SK-N-SH (cell line): ENCODE results near the gene PLD4. TPM values are rescaled to one million over a fixed set of nuclear protein-coding genes. Genes with fewer than 3 reads are reported as not detected.
A peak's percentile ranks its signal among the peaks of the same experiment; 100 is the strongest.

Experiments used
- CTCF ChIA-PET: fragments of 300-600, 350-600 bp; formaldehyde crosslinking; extraction: SDS; loops from one replicate; lab custom pipeline; 2021; lab: Yijun Ruan, JAX
- POLR2A ChIA-PET: fragments of 350-600 bp; sonication (Branson Sonifier 250); formaldehyde crosslinking; extraction: SDS; loops from one replicate; lab custom pipeline; 2020; ENCODE audit warnings: antibody characterized with exemption, inconsistent platforms; lab: Yijun Ruan, JAX
- DNase-seq: peaks from one replicate; pipeline ENCODE4 v3.0.0; 2012
- H2AFZ ChIP-seq: fragments of 200-600 bp; sonication (generic); 2 replicates; pipeline ENCODE4 v1.8.1; 2016; ENCODE audit warnings: antibody characterized with exemption, mild to moderate bottlenecking, low read depth
- H3F3A ChIP-seq: fragments of 200-600 bp; sonication (generic); replicated peaks from 2 replicates; pipeline ENCODE3; 2016; ENCODE audit warnings: antibody characterized with exemption, mild to moderate bottlenecking; ENCODE audit not compliant: insufficient read depth
- H3K27ac ChIP-seq, 2 experiments: fragments of 200-500 bp in 1 of 2; fragments of 200-600 bp in 1 of 2; sonication (Bioruptor generic) in 1 of 2; sonication (generic), shearing (Covaris generic) in 1 of 2; 2 replicates each; pipeline versions ENCODE4 v1.5.1 to v1.6.1; 2014 to 2016; ENCODE audit warnings: low read depth in 2 of 2, inconsistent platforms in 1 of 2, low read length in 1 of 2, mild to moderate bottlenecking in 1 of 2, mixed read lengths in 1 of 2
- H3K27me3 ChIP-seq: fragments of 200-600 bp; sonication (generic), shearing (Covaris generic); 2 replicates; pipeline ENCODE4 v1.6.1; 2016; ENCODE audit warnings: mixed run types; ENCODE audit not compliant: insufficient read depth
- H3K36me3 ChIP-seq, 2 experiments: fragments of 200-500 bp in 1 of 2; fragments of 200-600 bp in 1 of 2; sonication (Bioruptor generic) in 1 of 2; sonication (generic) in 1 of 2; replicated peaks in 1 of 2; 2 replicates each; pipeline versions ENCODE3 to v1.5.1; 2014 to 2016; ENCODE audit warnings: low read length in 1 of 2, mild to moderate bottlenecking in 1 of 2; ENCODE audit not compliant: insufficient read depth in 2 of 2, control insufficient read depth in 1 of 2
- H3K4me1 ChIP-seq, 2 experiments: fragments of 200-500 bp in 1 of 2; fragments of 200-600 bp in 1 of 2; sonication (Bioruptor generic) in 1 of 2; sonication (generic), shearing (Covaris generic) in 1 of 2; 2 replicates each; pipeline versions ENCODE4 v1.5.1 to v1.6.1; 2014 to 2016; ENCODE audit warnings: low read depth in 1 of 2, low read length in 1 of 2, mixed run types in 1 of 2; ENCODE audit not compliant: insufficient read depth in 2 of 2, control insufficient read depth in 1 of 2
- H3K4me2 ChIP-seq: fragments of 200-600 bp; sonication (generic), shearing (Covaris generic); 2 replicates; pipeline ENCODE4 v1.6.1; 2017; ENCODE audit warnings: mixed run types
- H3K4me3 ChIP-seq, 2 experiments: fragments of 200-500 bp in 1 of 2; fragments of 200-600 bp in 1 of 2; sonication (Bioruptor generic) in 1 of 2; sonication (generic), shearing (Covaris generic) in 1 of 2; 2 replicates each; pipeline versions ENCODE4 v1.5.1 to v1.8.1; 2014 to 2016; ENCODE audit warnings: low read depth in 2 of 2, inconsistent platforms in 1 of 2, low read length in 1 of 2, mild to moderate bottlenecking in 1 of 2, mixed read lengths in 1 of 2, moderate library complexity in 1 of 2
- H3K79me2 ChIP-seq: fragments of 200-600 bp; sonication (generic); 2 replicates; pipeline ENCODE4 v1.8.1; 2017; ENCODE audit warnings: mild to moderate bottlenecking; ENCODE audit not compliant: insufficient read depth
- H3K9ac ChIP-seq: fragments of 200-600 bp; sonication (generic); 2 replicates; pipeline ENCODE4 v1.6.1; 2017; ENCODE audit warnings: mixed run types
- H3K9me2 ChIP-seq: fragments of 200-600 bp; sonication (generic); 2 replicates; pipeline ENCODE4 v1.6.1; 2017; ENCODE audit warnings: mixed run types
- H3K9me3 ChIP-seq: fragments of 200-600 bp; sonication (generic); 2 replicates; pipeline ENCODE4 v1.6.1; 2017; ENCODE audit warnings: mixed run types, mild to moderate bottlenecking, moderate library complexity
- H4K20me1 ChIP-seq: fragments of 200-600 bp; sonication (generic); 2 replicates; pipeline ENCODE4 v1.6.1; 2017; ENCODE audit warnings: mild to moderate bottlenecking, mixed run types; ENCODE audit not compliant: insufficient read depth
- CHD2 ChIP-seq: fragments of 150-350 bp; IDR thresholded peaks from 2 replicates; pipeline ENCODE4 v1.6.1; 2018; ENCODE audit warnings: low read length; ENCODE audit not compliant: partially characterized antibody
- FOSL2 ChIP-seq: IDR thresholded peaks from 2 replicates; pipeline ENCODE4 v1.4.0; 2012; ENCODE audit warnings: low read depth, mild to moderate bottlenecking, moderate library complexity, borderline replicate concordance
- GABPA ChIP-seq: IDR thresholded peaks from 2 replicates; pipeline ENCODE4 v1.4.0; 2012; ENCODE audit warnings: low read depth, mild to moderate bottlenecking
- GATA2 ChIP-seq: sonication (generic); formaldehyde crosslinking; IDR thresholded peaks from 2 replicates; pipeline ENCODE4 v1.5.0; 2020; ENCODE audit warnings: mild to moderate bottlenecking, missing genetic modification reagents
- JUND ChIP-seq: IDR thresholded peaks from 2 replicates; pipeline ENCODE4 v1.4.0; 2012
- NFIC ChIP-seq: IDR thresholded peaks from 2 replicates; pipeline ENCODE4 v1.4.0; 2012; ENCODE audit warnings: borderline replicate concordance
- POLR2AphosphoS5 ChIP-seq: IDR thresholded peaks from 2 replicates; pipeline ENCODE4 v1.6.1; 2012; ENCODE audit warnings: low read depth, low read length
- RFX5 ChIP-seq: IDR thresholded peaks from 2 replicates; pipeline ENCODE4 v1.6.1; 2012; ENCODE audit warnings: mild to moderate bottlenecking, improper control_type of control experiment, low read length
- SIN3A ChIP-seq: IDR thresholded peaks from 2 replicates; pipeline ENCODE4 v1.6.1; 2012; ENCODE audit warnings: low read depth, mild to moderate bottlenecking, low read length, moderate library complexity, borderline replicate concordance
- SMC3 ChIP-seq: IDR thresholded peaks from 2 replicates; pipeline ENCODE4 v1.6.1; 2012; ENCODE audit warnings: low read depth, low read length, improper control_type of control experiment
- TAF1 ChIP-seq: IDR thresholded peaks from 2 replicates; pipeline ENCODE4 v1.6.1; 2012; ENCODE audit warnings: low read depth, mild to moderate bottlenecking, low read length, moderate library complexity, borderline replicate concordance
- TCF12 ChIP-seq: IDR thresholded peaks from 2 replicates; pipeline ENCODE4 v1.4.0; 2012
- TEAD4 ChIP-seq: IDR thresholded peaks from 2 replicates; pipeline ENCODE4 v1.4.0; 2012; ENCODE audit warnings: mild to moderate bottlenecking, borderline replicate concordance; ENCODE audit not compliant: insufficient read depth
- WGBS: methylation state at CpG from one replicate; pipeline ENCODE4 v1.1.6; 2017; ENCODE audit warnings: low lambda C conversion rate; 5-methylcytosine and 5-hydroxymethylcytosine counted together
- polyA plus RNA-seq, 3 experiments: library from polyadenylated mRNA; depleted of rRNA; stranded (reverse); fragments of >200 nt; gene quantifications; 2 replicates each; pipeline ENCODE4 v1.2.3, GENCODE V29; 2012
- TF ChIP-seq, protein P1 (sequence below): fragments of 150-350 bp; IDR thresholded peaks from 2 replicates; pipeline ENCODE4 v1.6.1; 2017; ENCODE audit warnings: antibody characterized with exemption, low read length, low read depth, borderline replicate concordance
- TF ChIP-seq, protein P2 (sequence below): IDR thresholded peaks from 2 replicates; pipeline ENCODE4 v1.4.0; 2012; ENCODE audit warnings: low read depth, borderline replicate concordance
- TF ChIP-seq, protein P3 (sequence below): IDR thresholded peaks from 2 replicates; pipeline ENCODE4 v1.4.0; 2012; ENCODE audit warnings: low read depth, borderline replicate concordance
- TF ChIP-seq, protein P4 (sequence below): IDR thresholded peaks from 2 replicates; pipeline ENCODE4 v1.6.1; 2012; ENCODE audit warnings: mild to moderate bottlenecking, low read depth, low read length, moderate library complexity
- TF ChIP-seq, protein P5 (sequence below): fragments of 150-350 bp; IDR thresholded peaks from 2 replicates; pipeline ENCODE4 v1.6.1; 2016; ENCODE audit warnings: mild to moderate bottlenecking, low read depth, low read length
- TF ChIP-seq, protein P6 (sequence below): IDR thresholded peaks from 2 replicates; pipeline ENCODE4 v1.4.0; 2012; ENCODE audit warnings: low read depth

The PLD4 gene
- polyA plus RNA-seq, 1 of the 3 experiments (the other 2 are of a cell fraction), result 0.02 TPM

DNA sequence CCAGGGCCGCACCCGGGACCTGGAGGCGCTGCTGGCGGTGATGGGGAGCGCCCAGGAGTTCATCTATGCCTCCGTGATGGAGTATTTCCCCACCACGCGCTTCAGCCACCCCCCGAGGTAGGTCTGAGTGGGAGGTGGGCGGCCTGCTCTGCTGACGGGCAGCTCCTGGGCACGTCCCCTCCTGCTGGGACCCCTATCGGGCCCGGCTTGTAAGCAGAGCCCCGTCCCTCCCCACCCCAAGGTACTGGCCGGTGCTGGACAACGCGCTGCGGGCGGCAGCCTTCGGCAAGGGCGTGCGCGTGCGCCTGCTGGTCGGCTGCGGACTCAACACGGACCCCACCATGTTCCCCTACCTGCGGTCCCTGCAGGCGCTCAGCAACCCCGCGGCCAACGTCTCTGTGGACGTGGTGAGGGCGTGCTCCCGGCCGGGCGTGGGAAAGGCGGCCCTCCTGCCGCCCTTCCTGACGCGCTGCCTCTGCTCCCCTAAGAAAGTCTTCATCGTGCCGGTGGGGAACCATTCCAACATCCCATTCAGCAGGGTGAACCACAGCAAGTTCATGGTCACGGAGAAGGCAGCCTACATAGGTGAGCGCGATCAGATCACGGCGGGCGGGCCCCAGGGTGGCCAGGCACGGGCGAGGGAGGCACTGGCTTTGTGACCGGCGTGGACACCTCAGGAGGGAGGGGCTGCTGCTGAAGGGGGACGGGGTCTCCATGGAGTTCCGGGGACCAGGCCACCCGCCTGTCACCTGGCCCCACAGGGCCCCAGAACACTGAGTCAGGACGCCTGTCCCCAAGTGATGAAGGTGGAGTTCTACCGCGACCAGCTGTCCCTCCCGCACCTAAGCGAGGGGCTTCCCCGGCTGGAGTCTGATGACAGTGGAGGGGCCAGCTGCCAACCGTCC, 7.3 kb downstream of the PLD4 start:
- Histone ChIP-seq H3K36me3 (no peaks in the 10 kb centered on the region), H3K27ac (no peak overlapping the region), H3K9me3 (no peaks in the 10 kb centered on the region), H3K4me1 (peaks cover 0 to 5% of the 10 kb centered on the region in 2 experiments; a peak in 1 of 4 replicates), H3K27me3 (no peaks in the 10 kb centered on the region), H3K4me3 (peak overlapping the region in 1 of 2 experiments; percentile 62; a peak in 1 of 4 replicates), H3F3A (no peaks in the 10 kb centered on the region), H3K4me2 (peak overlapping the region; percentile 81), H3K9me2 (no peaks in the 10 kb centered on the region), H4K20me1 (no peaks in the 10 kb centered on the region), H3K79me2 (no peaks in the 10 kb centered on the region), H3K9ac (no peak overlapping the region), H2AFZ (no peak overlapping the region)
- no peak for TF ChIP-seq JUND
- TF ChIP-seq, protein P1, sequence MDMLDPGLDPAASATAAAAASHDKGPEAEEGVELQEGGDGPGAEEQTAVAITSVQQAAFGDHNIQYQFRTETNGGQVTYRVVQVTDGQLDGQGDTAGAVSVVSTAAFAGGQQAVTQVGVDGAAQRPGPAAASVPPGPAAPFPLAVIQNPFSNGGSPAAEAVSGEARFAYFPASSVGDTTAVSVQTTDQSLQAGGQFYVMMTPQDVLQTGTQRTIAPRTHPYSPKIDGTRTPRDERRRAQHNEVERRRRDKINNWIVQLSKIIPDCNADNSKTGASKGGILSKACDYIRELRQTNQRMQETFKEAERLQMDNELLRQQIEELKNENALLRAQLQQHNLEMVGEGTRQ, result no peak
- TF ChIP-seq TEAD4, result no peak
- no peak for TF ChIP-seq FOSL2
- TF ChIP-seq, protein P2, sequence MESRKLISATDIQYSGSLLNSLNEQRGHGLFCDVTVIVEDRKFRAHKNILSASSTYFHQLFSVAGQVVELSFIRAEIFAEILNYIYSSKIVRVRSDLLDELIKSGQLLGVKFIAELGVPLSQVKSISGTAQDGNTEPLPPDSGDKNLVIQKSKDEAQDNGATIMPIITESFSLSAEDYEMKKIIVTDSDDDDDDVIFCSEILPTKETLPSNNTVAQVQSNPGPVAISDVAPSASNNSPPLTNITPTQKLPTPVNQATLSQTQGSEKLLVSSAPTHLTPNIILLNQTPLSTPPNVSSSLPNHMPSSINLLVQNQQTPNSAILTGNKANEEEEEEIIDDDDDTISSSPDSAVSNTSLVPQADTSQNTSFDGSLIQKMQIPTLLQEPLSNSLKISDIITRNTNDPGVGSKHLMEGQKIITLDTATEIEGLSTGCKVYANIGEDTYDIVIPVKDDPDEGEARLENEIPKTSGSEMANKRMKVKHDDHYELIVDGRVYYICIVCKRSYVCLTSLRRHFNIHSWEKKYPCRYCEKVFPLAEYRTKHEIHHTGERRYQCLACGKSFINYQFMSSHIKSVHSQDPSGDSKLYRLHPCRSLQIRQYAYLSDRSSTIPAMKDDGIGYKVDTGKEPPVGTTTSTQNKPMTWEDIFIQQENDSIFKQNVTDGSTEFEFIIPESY, result no peak
- no peak for TF ChIP-seq GABPA
- TF ChIP-seq, protein P3, sequence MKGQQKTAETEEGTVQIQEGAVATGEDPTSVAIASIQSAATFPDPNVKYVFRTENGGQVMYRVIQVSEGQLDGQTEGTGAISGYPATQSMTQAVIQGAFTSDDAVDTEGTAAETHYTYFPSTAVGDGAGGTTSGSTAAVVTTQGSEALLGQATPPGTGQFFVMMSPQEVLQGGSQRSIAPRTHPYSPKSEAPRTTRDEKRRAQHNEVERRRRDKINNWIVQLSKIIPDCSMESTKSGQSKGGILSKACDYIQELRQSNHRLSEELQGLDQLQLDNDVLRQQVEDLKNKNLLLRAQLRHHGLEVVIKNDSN, result no peak
- TF ChIP-seq GATA2 (CRISPR knock-in tag), result no peak
- no peak for TF ChIP-seq POLR2AphosphoS5
- TF ChIP-seq, protein P4, sequence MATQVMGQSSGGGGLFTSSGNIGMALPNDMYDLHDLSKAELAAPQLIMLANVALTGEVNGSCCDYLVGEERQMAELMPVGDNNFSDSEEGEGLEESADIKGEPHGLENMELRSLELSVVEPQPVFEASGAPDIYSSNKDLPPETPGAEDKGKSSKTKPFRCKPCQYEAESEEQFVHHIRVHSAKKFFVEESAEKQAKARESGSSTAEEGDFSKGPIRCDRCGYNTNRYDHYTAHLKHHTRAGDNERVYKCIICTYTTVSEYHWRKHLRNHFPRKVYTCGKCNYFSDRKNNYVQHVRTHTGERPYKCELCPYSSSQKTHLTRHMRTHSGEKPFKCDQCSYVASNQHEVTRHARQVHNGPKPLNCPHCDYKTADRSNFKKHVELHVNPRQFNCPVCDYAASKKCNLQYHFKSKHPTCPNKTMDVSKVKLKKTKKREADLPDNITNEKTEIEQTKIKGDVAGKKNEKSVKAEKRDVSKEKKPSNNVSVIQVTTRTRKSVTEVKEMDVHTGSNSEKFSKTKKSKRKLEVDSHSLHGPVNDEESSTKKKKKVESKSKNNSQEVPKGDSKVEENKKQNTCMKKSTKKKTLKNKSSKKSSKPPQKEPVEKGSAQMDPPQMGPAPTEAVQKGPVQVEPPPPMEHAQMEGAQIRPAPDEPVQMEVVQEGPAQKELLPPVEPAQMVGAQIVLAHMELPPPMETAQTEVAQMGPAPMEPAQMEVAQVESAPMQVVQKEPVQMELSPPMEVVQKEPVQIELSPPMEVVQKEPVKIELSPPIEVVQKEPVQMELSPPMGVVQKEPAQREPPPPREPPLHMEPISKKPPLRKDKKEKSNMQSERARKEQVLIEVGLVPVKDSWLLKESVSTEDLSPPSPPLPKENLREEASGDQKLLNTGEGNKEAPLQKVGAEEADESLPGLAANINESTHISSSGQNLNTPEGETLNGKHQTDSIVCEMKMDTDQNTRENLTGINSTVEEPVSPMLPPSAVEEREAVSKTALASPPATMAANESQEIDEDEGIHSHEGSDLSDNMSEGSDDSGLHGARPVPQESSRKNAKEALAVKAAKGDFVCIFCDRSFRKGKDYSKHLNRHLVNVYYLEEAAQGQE, result no peak
- TF ChIP-seq SMC3, result no peak
- no peak for TF ChIP-seq TCF12
- TF ChIP-seq CHD2, result no peak
- TF ChIP-seq, protein P5, sequence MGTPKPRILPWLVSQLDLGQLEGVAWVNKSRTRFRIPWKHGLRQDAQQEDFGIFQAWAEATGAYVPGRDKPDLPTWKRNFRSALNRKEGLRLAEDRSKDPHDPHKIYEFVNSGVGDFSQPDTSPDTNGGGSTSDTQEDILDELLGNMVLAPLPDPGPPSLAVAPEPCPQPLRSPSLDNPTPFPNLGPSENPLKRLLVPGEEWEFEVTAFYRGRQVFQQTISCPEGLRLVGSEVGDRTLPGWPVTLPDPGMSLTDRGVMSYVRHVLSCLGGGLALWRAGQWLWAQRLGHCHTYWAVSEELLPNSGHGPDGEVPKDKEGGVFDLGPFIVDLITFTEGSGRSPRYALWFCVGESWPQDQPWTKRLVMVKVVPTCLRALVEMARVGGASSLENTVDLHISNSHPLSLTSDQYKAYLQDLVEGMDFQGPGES, result no peak
- TF ChIP-seq NFIC, result no peak
- TF ChIP-seq RFX5, result no peak
- TF ChIP-seq TAF1, result no peak
- TF ChIP-seq SIN3A, result no peak
- TF ChIP-seq, protein P6, sequence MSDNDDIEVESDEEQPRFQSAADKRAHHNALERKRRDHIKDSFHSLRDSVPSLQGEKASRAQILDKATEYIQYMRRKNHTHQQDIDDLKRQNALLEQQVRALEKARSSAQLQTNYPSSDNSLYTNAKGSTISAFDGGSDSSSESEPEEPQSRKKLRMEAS, result no peak
- ChIA-PET CTCF (interaction anchor here (0.6 to 4.7 kb wide), 4 partner anchors 36 to 113 kb away, joined by 3 to 17 read pairs (median 6); partner anchors contain the start of gene CDCA4), POLR2A (no interaction called here)
- DNase-seq, result no peak
- 90% methylated on average over 24 of the region's 64 CpGs for WGBS
